ENCODE data around the gene RNF217. TPM values are rescaled to one million over a fixed set of nuclear protein-coding genes. Genes with fewer than 3 reads are reported as not detected.

RNF217 gene
- total RNA-seq, 4 donors from 2014 or later, result 6.0 to 24.3 (median 16.0) TPM

GRCh38 chr6:125018136-125018535, 55.9 kb downstream of the RNF217 start:
- peaks cover 0 to 3% (median 0%) of the 10 kb centered on the region in 4 donors for H3K36me3 ChIP-seq
- H3K9me3 ChIP-seq, result no peaks in the 10 kb centered on the region
- in situ Hi-C loops (cut with MboI; ENCODE audit: low pct_ligation_motif_present in 1 of 4, low pct_unique_long_range_greater_than_20kb in 1 of 4, low sequenced_read_pairs in 3 of 4) (no loop called here), intact Hi-C loops (cut with DNase I; ENCODE audit: low total_unique reads) (no loop called here)
- no peaks in the 10 kb centered on the region for H3K27me3 ChIP-seq
- H3K27ac ChIP-seq, result no peak overlapping the region
- TF ChIP-seq POLR2AphosphoS5 (IDR thresholded peaks at IDR 0.05) (no peak), EP300 (IDR thresholded peaks at IDR 0.05; ENCODE audit: low read depth) (no peak), POLR2A (IDR thresholded peaks at IDR 0.05) (no peak), CTCF (IDR thresholded peaks at IDR 0.05) (no peak)
- H3K4me1 ChIP-seq, result peaks cover 0 to 24% (median 10%) of the 10 kb centered on the region in 4 donors
- no peak for DNase-seq
- no peak overlapping the region for H3K4me3 ChIP-seq

GRCh38 chr6:125019281-125019680, 57.0 kb downstream of the RNF217 start:
- H3K9me3 ChIP-seq, result no peaks in the 10 kb centered on the region
- intact Hi-C loops (cut with DNase I; ENCODE audit: low total_unique reads) (no loop called here), in situ Hi-C loops (cut with MboI; ENCODE audit: low pct_ligation_motif_present in 1 of 4, low pct_unique_long_range_greater_than_20kb in 1 of 4, low sequenced_read_pairs in 3 of 4) (no loop called here)
- no peak overlapping the region for H3K4me3 ChIP-seq
- no peak for DNase-seq
- TF ChIP-seq CTCF (IDR thresholded peaks at IDR 0.05), result no peak
- TF ChIP-seq POLR2AphosphoS5 (IDR thresholded peaks at IDR 0.05), result no peak
- TF ChIP-seq EP300 (IDR thresholded peaks at IDR 0.05; ENCODE audit: low read depth), result no peak
- TF ChIP-seq POLR2A (IDR thresholded peaks at IDR 0.05), result no peak
- peaks cover 0 to 24% (median 10%) of the 10 kb centered on the region in 4 donors for H3K4me1 ChIP-seq
- no peaks in the 10 kb centered on the region for H3K27me3 ChIP-seq
- WGBS, 2 donors (ENCODE audit: low coverage in 1 of 2), result 83 to 97% methylated on average over 2 of the region's 2 CpGs
- H3K27ac ChIP-seq, result no peak overlapping the region
- peaks cover 0 to 3% (median 0%) of the 10 kb centered on the region in 4 donors for H3K36me3 ChIP-seq

- intact Hi-C loops (cut with DNase I; ENCODE audit: low total_unique reads) (no loop called here), in situ Hi-C loops (cut with MboI; ENCODE audit: low pct_ligation_motif_present in 1 of 4, low pct_unique_long_range_greater_than_20kb in 1 of 4, low sequenced_read_pairs in 3 of 4) (no loop called here)
- Histone ChIP-seq H3K4me1 (peaks cover 0 to 24% (median 10%) of the 10 kb centered on the region in 4 donors), H3K27me3 (no peaks in the 10 kb centered on the region), H3K9me3 (no peaks in the 10 kb centered on the region), H3K36me3 (peaks cover 0 to 3% (median 0%) of the 10 kb centered on the region in 4 donors), H3K4me3 (no peak overlapping the region), H3K27ac (no peak overlapping the region)
- 55 to 65% methylated on average over 5 to 6 of the region's 6 CpGs for WGBS, 2 donors (ENCODE audit: low coverage in 1 of 2)
- TF ChIP-seq POLR2AphosphoS5 (IDR thresholded peaks at IDR 0.05) (no peak), POLR2A (IDR thresholded peaks at IDR 0.05) (no peak), EP300 (IDR thresholded peaks at IDR 0.05; ENCODE audit: low read depth) (no peak), CTCF (IDR thresholded peaks at IDR 0.05) (no peak)
- no peak for DNase-seq
Observed at GRCh38 chr6:125019918-125020317, 57.7 kb downstream of the RNF217 start.

- no peak for TF ChIP-seq CTCF (IDR thresholded peaks at IDR 0.05)
- no peak for TF ChIP-seq EP300 (IDR thresholded peaks at IDR 0.05; ENCODE audit: low read depth)
- no peak for TF ChIP-seq POLR2A (IDR thresholded peaks at IDR 0.05)
- TF ChIP-seq POLR2AphosphoS5 (IDR thresholded peaks at IDR 0.05), result no peak
- Histone ChIP-seq H3K27me3 (no peaks in the 10 kb centered on the region), H3K9me3 (no peaks in the 10 kb centered on the region), H3K4me3 (no peak overlapping the region), H3K27ac (no peak overlapping the region), H3K4me1 (peaks cover 0 to 24% (median 10%) of the 10 kb centered on the region in 4 donors), H3K36me3 (peaks cover 0 to 3% (median 0%) of the 10 kb centered on the region in 4 donors)
- DNase-seq, result no peak
- in situ Hi-C loops (cut with MboI; ENCODE audit: low pct_ligation_motif_present in 1 of 4, low pct_unique_long_range_greater_than_20kb in 1 of 4, low sequenced_read_pairs in 3 of 4) (no loop called here), intact Hi-C loops (cut with DNase I; ENCODE audit: low total_unique reads) (no loop called here)
- WGBS, 2 donors (ENCODE audit: low coverage in 1 of 2), result 46 to 49% methylated on average over 4 of the region's 4 CpGs
Observed at GRCh38 chr6:125020385-125020784, 58.1 kb downstream of the RNF217 start.

Measured in transverse colon (tissue), 4 donors.